HG02943 (cell line): Measurements from ENCODE around the gene AIG1.

Experiments used
- ATAC-seq: cut with Tn5 transposase; IDR thresholded peaks from one replicate; pipeline ENCODE4 v1.9.1; 2021; ENCODE audit warnings: mild to moderate bottlenecking, low read depth, moderate library complexity; ENCODE audit not compliant: unreplicated experiment

The AIG1 gene

GRCh38 chr6:143252961-143253360 lies 192.3 kb downstream of the AIG1 start:
- ATAC-seq, result no peak

GRCh38 chr6:143253586-143253985 lies 192.9 kb downstream of the AIG1 start:
- no peak for ATAC-seq

GRCh38 chr6:143258945-143259344 lies 198.3 kb downstream of the AIG1 start:
- ATAC-seq, result no peak

- no peak for ATAC-seq
Measured at GRCh38 chr6:143260857-143261256, 200.2 kb downstream of the AIG1 start.

GRCh38 chr6:143261899-143262436 lies 201.3 kb downstream of the AIG1 start:
- no peak for ATAC-seq

DNA sequence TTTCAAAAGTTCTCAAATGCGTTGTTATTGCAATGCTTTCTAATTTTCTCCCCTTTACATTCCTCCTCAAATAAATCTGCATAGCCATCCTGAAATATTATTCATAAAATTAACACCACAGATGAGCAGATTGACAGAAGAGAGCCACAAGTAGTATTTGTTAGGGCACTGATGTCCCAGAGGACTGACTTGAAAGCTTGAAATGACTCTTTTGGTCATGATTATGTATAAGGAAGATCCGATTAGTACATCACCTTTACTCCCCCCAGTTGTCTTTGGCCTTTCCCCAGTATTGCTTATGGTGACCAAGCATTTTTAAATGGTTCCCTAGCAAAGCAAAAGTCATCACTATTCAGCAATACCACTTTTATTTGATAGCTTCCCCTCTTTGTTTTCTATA lies 202.2 kb downstream of the AIG1 start:
- ATAC-seq, result no peak

GRCh38 chr6:143264379-143264778 lies 203.7 kb downstream of the AIG1 start:
- no peak for ATAC-seq

- no peak for ATAC-seq
Measured at GRCh38 chr6:143264986-143265764, 204.5 kb downstream of the AIG1 start.

DNA sequence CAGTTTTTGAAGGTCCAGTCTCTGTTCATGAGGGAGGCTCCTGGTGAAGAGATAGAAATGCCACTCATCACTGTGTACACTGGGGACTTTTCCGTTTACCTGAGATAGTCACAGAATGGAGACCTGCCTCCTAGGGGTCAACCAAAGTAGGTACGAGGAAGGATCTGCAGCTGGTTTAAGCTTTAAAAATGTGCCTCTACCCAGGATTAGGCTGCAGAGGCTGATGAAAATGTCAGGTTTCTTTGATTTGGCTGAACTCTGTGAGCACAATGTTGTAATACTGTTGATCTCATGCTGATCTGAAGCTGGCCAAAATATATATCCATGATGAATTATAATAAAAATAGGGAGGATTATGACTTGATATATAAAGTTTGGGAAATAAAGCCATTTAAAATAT lies 207.1 kb downstream of the AIG1 start:
- no peak for ATAC-seq

- no peak for ATAC-seq
Measured at GRCh38 chr6:143268439-143268838, 207.8 kb downstream of the AIG1 start.

- no peak for ATAC-seq
Measured at GRCh38 chr6:143270026-143270425, 209.3 kb downstream of the AIG1 start.

DNA sequence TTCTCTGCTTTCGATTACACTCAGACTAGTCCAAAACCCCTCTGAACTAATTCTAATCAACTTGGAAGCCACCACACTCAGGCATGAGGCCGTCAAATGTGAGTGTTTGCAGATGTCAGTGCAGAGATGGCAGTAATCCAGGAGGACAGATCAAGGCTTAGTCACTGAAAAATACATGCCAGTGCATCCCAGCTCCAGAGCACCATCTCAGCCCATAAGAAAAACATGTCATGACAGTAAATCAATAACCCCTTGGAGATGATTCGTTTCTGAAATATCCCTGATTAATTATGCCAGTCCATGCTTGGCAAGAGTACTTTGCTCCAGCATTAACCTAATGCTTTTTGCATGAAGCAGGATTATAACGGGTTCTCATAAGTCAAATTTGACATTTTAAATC lies 210.3 kb downstream of the AIG1 start:
- no peak for ATAC-seq

DNA sequence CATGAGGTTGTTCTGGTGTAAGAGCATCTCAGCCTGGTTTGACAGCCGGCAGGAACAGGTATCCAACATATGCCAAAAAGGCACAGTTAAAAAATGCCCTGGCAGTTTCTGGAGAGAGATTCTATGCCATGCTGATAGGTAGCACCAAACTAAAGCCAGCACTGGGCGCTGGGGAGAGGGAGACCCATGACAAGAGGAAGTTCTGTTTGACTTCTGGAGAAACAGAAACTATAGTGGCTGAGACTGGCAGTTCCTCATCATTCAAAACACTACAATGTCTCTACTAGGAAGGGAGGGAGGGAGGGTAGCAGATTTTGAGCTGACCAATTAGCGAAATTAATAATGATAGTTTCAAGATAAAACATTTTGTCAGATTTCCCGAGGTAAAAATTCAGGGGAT lies 215.7 kb downstream of the AIG1 start:
- ATAC-seq, result peak; percentile 98

DNA sequence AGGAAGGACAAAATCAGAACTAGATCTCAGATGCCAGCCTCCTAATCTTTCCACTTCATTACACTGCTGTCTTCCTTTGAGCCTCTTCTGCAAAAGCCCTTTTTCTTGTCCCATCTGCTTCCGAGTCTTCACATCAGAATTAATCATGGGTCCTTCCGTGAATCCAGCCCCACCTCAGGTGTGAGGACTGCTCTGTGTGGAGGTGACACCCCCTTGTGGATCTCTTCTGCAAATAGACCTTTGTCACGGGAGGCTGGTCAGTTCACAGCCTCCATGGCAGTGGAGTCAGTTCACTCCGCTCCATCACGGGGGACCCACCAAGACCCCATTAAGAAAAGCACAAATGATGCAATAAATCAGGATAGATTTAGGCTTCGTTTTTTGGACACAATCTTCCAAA lies 218.7 kb downstream of the AIG1 start:
- no peak for ATAC-seq

DNA sequence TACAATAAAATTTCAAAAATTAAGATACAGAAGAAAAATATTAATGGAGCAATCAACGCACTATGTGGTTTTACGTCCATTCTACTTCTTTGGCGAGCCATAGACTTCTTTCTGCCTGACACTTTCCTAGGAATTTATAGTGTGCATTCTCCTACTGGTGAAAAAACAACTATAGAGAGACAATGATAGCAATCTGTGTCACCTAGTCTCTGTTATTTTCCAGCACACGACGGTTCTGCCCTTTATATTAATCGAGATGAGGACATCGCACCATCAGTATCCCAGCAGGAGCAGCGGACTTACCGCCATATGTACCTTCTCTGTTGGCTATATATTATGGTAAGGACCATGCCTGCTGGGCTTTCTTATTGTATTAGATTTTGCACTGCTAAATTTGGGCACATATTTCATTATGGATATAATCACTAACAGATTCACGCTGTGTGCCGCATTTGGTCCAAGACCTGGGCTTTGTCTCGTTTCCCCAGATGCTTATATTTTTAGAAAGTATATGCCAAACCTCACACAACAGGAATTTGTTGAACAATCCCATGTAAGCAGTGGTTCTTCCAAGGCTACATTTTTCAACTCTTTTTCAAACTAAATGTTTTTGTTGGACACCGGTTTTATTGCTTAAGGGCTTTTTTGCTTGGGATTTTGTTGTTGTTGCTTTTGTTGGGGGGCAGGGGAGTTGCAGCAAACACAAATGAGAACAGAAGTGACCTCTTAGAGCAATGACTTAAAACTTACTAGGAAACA lies 223.4 kb downstream of the AIG1 start:
- no peak for ATAC-seq

DNA sequence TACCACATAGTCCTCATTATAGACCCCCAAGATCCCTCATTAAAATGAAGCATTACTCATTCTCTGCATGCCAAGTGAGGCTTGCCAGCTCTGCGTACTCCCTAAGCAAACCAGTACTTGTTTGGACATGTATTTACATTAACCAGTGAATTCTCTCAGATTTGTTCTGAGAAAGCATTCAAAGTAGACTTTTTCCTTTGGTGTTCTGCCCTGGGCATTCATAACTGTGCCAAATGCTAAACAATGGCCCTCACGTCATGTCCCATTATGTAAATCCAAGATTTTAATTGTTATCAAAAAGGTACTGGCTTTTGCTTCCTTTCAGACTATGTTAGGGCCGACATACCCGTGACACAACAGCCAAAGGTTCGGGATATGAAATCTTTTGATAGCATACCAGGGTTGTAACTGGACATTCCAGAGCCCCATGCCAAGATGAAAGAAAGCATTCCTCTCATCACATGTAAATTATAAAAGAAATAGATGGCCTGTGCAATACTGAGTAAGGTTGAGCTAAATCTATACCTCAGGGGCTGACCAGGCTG lies 225.6 kb downstream of the AIG1 start:
- ATAC-seq, result no peak

- ATAC-seq, result no peak
Measured at GRCh38 chr6:143288923-143289322, 228.2 kb downstream of the AIG1 start.

GRCh38 chr6:143290206-143290605 lies 229.5 kb downstream of the AIG1 start:
- no peak for ATAC-seq

GRCh38 chr6:143293523-143293922 lies 232.8 kb downstream of the AIG1 start:
- ATAC-seq, result no peak

DNA sequence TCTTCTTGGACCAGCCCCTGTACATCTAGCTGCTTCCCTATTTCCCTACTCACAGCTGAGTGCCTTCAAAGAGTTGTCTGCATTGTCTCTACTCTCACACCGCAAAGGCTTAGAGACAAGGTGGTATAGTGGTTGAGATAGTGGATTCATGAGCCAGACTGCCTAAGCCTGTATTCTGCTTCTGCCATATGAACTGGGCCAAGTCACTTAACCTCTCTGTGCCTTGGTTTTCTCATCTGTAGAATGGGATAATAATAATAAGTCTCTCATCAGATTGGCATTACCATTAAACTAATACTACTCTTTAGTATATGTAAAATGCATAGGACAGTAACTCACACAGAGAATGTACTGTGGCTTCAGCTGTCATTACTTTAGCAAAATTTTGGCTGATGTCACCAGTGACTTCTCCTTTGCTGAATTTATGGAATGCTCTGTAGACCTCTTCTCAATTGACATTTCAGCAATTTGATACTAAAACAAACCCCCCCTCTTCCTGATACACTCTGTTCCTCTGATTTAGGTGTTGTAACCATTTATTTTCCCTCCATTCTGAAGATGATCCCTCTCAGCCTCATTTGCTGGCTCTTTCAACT lies 233.7 kb downstream of the AIG1 start:
- ATAC-seq, result no peak

GRCh38 chr6:143295932-143296331 lies 235.2 kb downstream of the AIG1 start:
- no peak for ATAC-seq
